Measurements from ENCODE around the gene PAFAH1B2.
A peak's percentile ranks its signal among the peaks of the same experiment; 100 is the strongest.

The PAFAH1B2 gene

GRCh38 chr11:117195761-117196160 lies 51.7 kb downstream of the PAFAH1B2 start:
- Histone ChIP-seq H3K9me3 (ENCODE audit: control insufficient read depth, insufficient read depth, low read length) (no peaks in the 10 kb centered on the region), H3F3A (ENCODE audit: control insufficient read depth, insufficient read depth) (no peaks in the 10 kb centered on the region), H3K36me3 (ENCODE audit: control insufficient read depth, low read length) (no peaks in the 10 kb centered on the region), H4K20me1 (ENCODE audit: control insufficient read depth, insufficient read depth, low read depth, low read length) (no peaks in the 10 kb centered on the region), H3K4me2 (ENCODE audit: low read length) (no peak overlapping the region), H3K4me1 (ENCODE audit: control insufficient read depth, low read length) (no peaks in the 10 kb centered on the region), H3K9me2 (replicated peaks; ENCODE audit: control insufficient read depth, low read length) (no peaks in the 10 kb centered on the region), H3K27ac (ENCODE audit: low read depth, low read length) (no peak overlapping the region), H3K79me2 (ENCODE audit: control insufficient read depth, low read length) (no peaks in the 10 kb centered on the region), H3K4me3 (ENCODE audit: low read length) (no peak overlapping the region), H3K27me3 (ENCODE audit: control insufficient read depth, low read length) (no peaks in the 10 kb centered on the region)
- TF ChIP-seq CTCF (IDR thresholded peaks at IDR 0.05; ENCODE audit: low read depth, low read length, poor library complexity, severe bottlenecking), result no peak
- no peak for TF ChIP-seq EZH2phosphoT487 (IDR thresholded peaks at IDR 0.05; ENCODE audit: borderline replicate concordance, low read length)

- H3K9me3 ChIP-seq (ENCODE audit: control insufficient read depth, insufficient read depth, low read length), result no peaks in the 10 kb centered on the region
- no peak overlapping the region for H3K27ac ChIP-seq (ENCODE audit: low read depth, low read length)
- H3K4me1 ChIP-seq (ENCODE audit: control insufficient read depth, low read length), result no peaks in the 10 kb centered on the region
- H4K20me1 ChIP-seq (ENCODE audit: control insufficient read depth, insufficient read depth, low read depth, low read length), result no peaks in the 10 kb centered on the region
- H3K9me2 ChIP-seq (replicated peaks; ENCODE audit: control insufficient read depth, low read length), result no peaks in the 10 kb centered on the region
- no peak overlapping the region for H3K4me2 ChIP-seq (ENCODE audit: low read length)
- H3F3A ChIP-seq (ENCODE audit: control insufficient read depth, insufficient read depth), result no peaks in the 10 kb centered on the region
- H3K4me3 ChIP-seq (ENCODE audit: low read length), result no peak overlapping the region
- no peaks in the 10 kb centered on the region for H3K36me3 ChIP-seq (ENCODE audit: control insufficient read depth, low read length)
- no peak for TF ChIP-seq CTCF (IDR thresholded peaks at IDR 0.05; ENCODE audit: low read depth, low read length, poor library complexity, severe bottlenecking)
- TF ChIP-seq EZH2phosphoT487 (IDR thresholded peaks at IDR 0.05; ENCODE audit: borderline replicate concordance, low read length), result no peak
- H3K27me3 ChIP-seq (ENCODE audit: control insufficient read depth, low read length), result no peaks in the 10 kb centered on the region
- H3K79me2 ChIP-seq (ENCODE audit: control insufficient read depth, low read length), result no peaks in the 10 kb centered on the region
Observed at GRCh38 chr11:117197006-117197405, 52.9 kb downstream of the PAFAH1B2 start.

- Histone ChIP-seq H3K4me2 (ENCODE audit: low read length) (no peak overlapping the region), H3K4me3 (ENCODE audit: low read length) (no peak overlapping the region), H3K9me2 (replicated peaks; ENCODE audit: control insufficient read depth, low read length) (no peaks in the 10 kb centered on the region), H3K27ac (ENCODE audit: low read depth, low read length) (no peak overlapping the region), H3K4me1 (ENCODE audit: control insufficient read depth, low read length) (no peaks in the 10 kb centered on the region), H3K79me2 (ENCODE audit: control insufficient read depth, low read length) (no peaks in the 10 kb centered on the region), H4K20me1 (ENCODE audit: control insufficient read depth, insufficient read depth, low read depth, low read length) (no peaks in the 10 kb centered on the region), H3F3A (ENCODE audit: control insufficient read depth, insufficient read depth) (no peaks in the 10 kb centered on the region), H3K27me3 (ENCODE audit: control insufficient read depth, low read length) (no peaks in the 10 kb centered on the region), H3K9me3 (ENCODE audit: control insufficient read depth, insufficient read depth, low read length) (no peaks in the 10 kb centered on the region), H3K36me3 (ENCODE audit: control insufficient read depth, low read length) (no peaks in the 10 kb centered on the region)
- no peak for TF ChIP-seq EZH2phosphoT487 (IDR thresholded peaks at IDR 0.05; ENCODE audit: borderline replicate concordance, low read length)
- peak; percentile 67 for TF ChIP-seq CTCF (IDR thresholded peaks at IDR 0.05; ENCODE audit: low read depth, low read length, poor library complexity, severe bottlenecking)
Observed at GRCh38 chr11:117197516-117198456, 53.7 kb downstream of the PAFAH1B2 start.
